CD4-positive, alpha-beta memory T cell (primary cell): Measurements from ENCODE around the gene IFT122. TPM values are rescaled to one million over a fixed set of nuclear protein-coding genes. Genes with fewer than 3 reads are reported as not detected.

Experiments used
- CTCF ChIA-PET: fragments of 350-600 bp; sonication (Branson Sonifier 250); formaldehyde crosslinking; loops from one replicate; lab custom pipeline; 2021; ENCODE audit warnings: inconsistent platforms; ENCODE audit not compliant: partially characterized antibody; lab: Charles Lee
- POLR2A ChIA-PET: fragments of 350-600 bp; sonication (Branson Sonifier 250); formaldehyde crosslinking; loops from one replicate; lab custom pipeline; 2021; ENCODE audit not compliant: partially characterized antibody; lab: Charles Lee
- DNase-seq, 5 donors: peaks; one replicate each; pipeline versions ENCODE4 v3.0.0 to v3.0.0-alpha.2; 2020 to 2022; ENCODE audit warnings: mixed read lengths in 1 of 5
- H3K27ac ChIP-seq: one replicate; pipeline ENCODE4 v1.7.0; 2013; ENCODE audit warnings: low read depth, low read length
- H3K27me3 ChIP-seq: 2 replicates; pipeline ENCODE4 v1.7.0; 2013; ENCODE audit warnings: mild to moderate bottlenecking, low read length, moderate library complexity; ENCODE audit not compliant: insufficient read depth
- H3K36me3 ChIP-seq: 2 replicates; pipeline ENCODE4 v1.7.0; 2013; ENCODE audit warnings: mild to moderate bottlenecking, low read length, moderate library complexity; ENCODE audit not compliant: insufficient read depth
- H3K4me1 ChIP-seq: 2 replicates; pipeline ENCODE4 v1.7.0; 2013; ENCODE audit warnings: mild to moderate bottlenecking, low read length, moderate library complexity; ENCODE audit not compliant: insufficient read depth
- H3K4me3 ChIP-seq, 2 donors: one replicate each; pipeline ENCODE4 v1.7.0; 2013; ENCODE audit warnings: low read length in 2 of 2, mild to moderate bottlenecking in 1 of 2
- H3K9me3 ChIP-seq, 2 donors: one replicate each; pipeline ENCODE4 v1.7.0; 2013; ENCODE audit warnings: low read length in 2 of 2, control low read depth in 1 of 2; ENCODE audit not compliant: control insufficient read depth in 1 of 2
- H3K27ac Mint-ChIP-seq, 7 donors: one replicate each; pipeline ENCODE4 v1.8.0; 2020 to 2021; ENCODE audit warnings: mixed read lengths in 7 of 7, mild to moderate bottlenecking in 6 of 7, inconsistent platforms in 3 of 7, moderate library complexity in 3 of 7
- H3K27me3 Mint-ChIP-seq, 2 donors: one replicate each; pipeline ENCODE4 v1.8.0; 2020 to 2021; ENCODE audit warnings: mixed read lengths in 2 of 2
- H3K36me3 Mint-ChIP-seq, 2 donors: one replicate each; pipeline ENCODE4 v1.8.0; 2020 to 2021; ENCODE audit warnings: mixed read lengths in 2 of 2, inconsistent platforms in 1 of 2, mild to moderate bottlenecking in 1 of 2
- H3K4me1 Mint-ChIP-seq, 4 donors: one replicate each; pipeline ENCODE4 v1.8.0; 2020 to 2021; ENCODE audit warnings: mixed read lengths in 4 of 4, mild to moderate bottlenecking in 1 of 4
- H3K4me3 Mint-ChIP-seq, 8 donors: one replicate each; pipeline ENCODE4 v1.8.0; 2020 to 2021; ENCODE audit warnings: mixed read lengths in 8 of 8, mild to moderate bottlenecking in 7 of 8, moderate library complexity in 6 of 8, inconsistent platforms in 3 of 8
- H3K9me3 Mint-ChIP-seq, 8 donors: one replicate each; pipeline ENCODE4 v1.8.0; 2020 to 2021; ENCODE audit warnings: mixed read lengths in 8 of 8, mild to moderate bottlenecking in 5 of 8, inconsistent platforms in 3 of 8, moderate library complexity in 1 of 8
- intact Hi-C: fragments of 100-400 bp; cut with micrococcal nuclease; formaldehyde crosslinking; loops from one replicate; pipeline ENCODE4 v1.15.1; 2023
- polyA plus RNA-seq, 2 donors: library from polyadenylated mRNA; unstranded; fragments of 300-500 nt; fragmentation: Illumina TruSeq; gene quantifications; one replicate each; pipeline ENCODE4 v1.2.3, GENCODE V29; 2021
- total RNA-seq, 2 experiments: library from RNA; stranded (reverse); gene quantifications; one replicate each; pipeline ENCODE4 v1.2.3, GENCODE V29; 2021

The IFT122 gene
- total and polyA plus RNA-seq, 4 experiments from 2014 or later, result 5.3 to 21.8 (median 12.9) TPM

DNA sequence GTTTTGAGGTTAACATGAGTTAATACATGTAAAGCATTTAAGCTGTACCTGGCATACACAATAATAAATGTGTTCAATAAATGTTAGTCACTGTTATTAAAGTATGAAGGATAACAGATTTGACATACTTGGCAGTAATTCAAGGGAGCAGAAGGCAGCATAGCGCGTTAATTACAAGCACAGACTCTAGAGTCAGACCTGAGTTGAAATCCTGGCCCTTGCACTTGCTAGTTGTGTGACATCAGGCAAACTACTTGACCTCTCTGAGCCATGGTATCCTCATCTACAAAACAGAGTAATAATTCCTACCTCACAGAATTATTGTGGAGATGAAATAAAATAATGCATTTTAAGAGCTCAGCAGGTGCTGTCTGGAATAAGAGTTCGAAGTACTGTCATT, 5.4 kb downstream of the IFT122 start:
- Mint-ChIP-seq H3K4me1 (peaks cover 24 to 36% (median 31%) of the 10 kb centered on the region in 4 donors), H3K36me3 (peaks cover 0 to 13% of the 10 kb centered on the region in 2 donors), H3K27ac (peak overlapping the region in 1 of 7 donors; percentile 46), H3K9me3 (peaks cover 0 to 3% (median 0%) of the 10 kb centered on the region in 8 donors), H3K27me3 (no peaks in the 10 kb centered on the region), H3K4me3 (no peak overlapping the region)
- POLR2A ChIA-PET, result no interaction called here
- no peak for DNase-seq
- H3K27ac ChIP-seq, result no peak overlapping the region
- H3K4me1 ChIP-seq, result peaks cover 34% of the 10 kb centered on the region
- H3K9me3 ChIP-seq, result no peaks in the 10 kb centered on the region
- no peaks in the 10 kb centered on the region for H3K36me3 ChIP-seq
- no peaks in the 10 kb centered on the region for H3K27me3 ChIP-seq
- CTCF ChIA-PET, result interaction anchor here (0.9 to 1.7 kb wide), 2 partner anchors 10 to 46 kb away, joined by 3 to 4 read pairs; no protein-coding TSS in a partner anchor
- no peak overlapping the region for H3K4me3 ChIP-seq
- intact Hi-C loops, result no loop called here

DNA sequence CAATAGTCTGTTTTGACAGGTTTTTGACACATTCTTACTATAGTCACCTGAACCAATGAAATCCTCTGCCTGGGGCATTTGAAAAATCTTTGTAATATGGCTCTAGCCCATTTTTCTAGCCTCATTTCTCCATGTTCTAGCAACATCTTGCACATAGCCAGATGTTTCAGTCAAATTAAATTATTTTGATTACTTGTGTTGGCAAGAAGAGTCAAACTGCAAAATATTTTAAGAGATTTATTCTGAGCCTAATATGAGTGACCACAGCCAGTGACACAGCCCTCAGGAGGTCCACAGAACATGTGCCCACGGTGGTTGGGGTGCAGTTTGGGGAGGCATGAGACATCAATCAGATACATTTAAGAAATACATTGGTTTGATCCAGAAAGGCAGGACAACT, 6.9 kb downstream of the IFT122 start:
- Histone ChIP-seq H3K36me3 (no peaks in the 10 kb centered on the region), H3K4me3 (no peak overlapping the region), H3K4me1 (peaks cover 20% of the 10 kb centered on the region), H3K27me3 (no peaks in the 10 kb centered on the region), H3K27ac (no peak overlapping the region), H3K9me3 (no peaks in the 10 kb centered on the region)
- ChIA-PET CTCF (interaction anchor here (1.7 kb wide), 1 partner anchor 9 kb away, joined by 3 read pairs; no protein-coding TSS in a partner anchor), POLR2A (no interaction called here)
- H3K4me3 Mint-ChIP-seq, result no peak overlapping the region
- H3K27ac Mint-ChIP-seq, result peak overlapping the region in 1 of 7 donors; percentile 12
- no peak for DNase-seq
- no peaks in the 10 kb centered on the region for H3K9me3 Mint-ChIP-seq
- intact Hi-C loops, result no loop called here
- peaks cover 4 to 18% of the 10 kb centered on the region in 2 donors for H3K36me3 Mint-ChIP-seq
- no peaks in the 10 kb centered on the region for H3K27me3 Mint-ChIP-seq
- peaks cover 17 to 22% (median 17%) of the 10 kb centered on the region in 4 donors for H3K4me1 Mint-ChIP-seq

DNA sequence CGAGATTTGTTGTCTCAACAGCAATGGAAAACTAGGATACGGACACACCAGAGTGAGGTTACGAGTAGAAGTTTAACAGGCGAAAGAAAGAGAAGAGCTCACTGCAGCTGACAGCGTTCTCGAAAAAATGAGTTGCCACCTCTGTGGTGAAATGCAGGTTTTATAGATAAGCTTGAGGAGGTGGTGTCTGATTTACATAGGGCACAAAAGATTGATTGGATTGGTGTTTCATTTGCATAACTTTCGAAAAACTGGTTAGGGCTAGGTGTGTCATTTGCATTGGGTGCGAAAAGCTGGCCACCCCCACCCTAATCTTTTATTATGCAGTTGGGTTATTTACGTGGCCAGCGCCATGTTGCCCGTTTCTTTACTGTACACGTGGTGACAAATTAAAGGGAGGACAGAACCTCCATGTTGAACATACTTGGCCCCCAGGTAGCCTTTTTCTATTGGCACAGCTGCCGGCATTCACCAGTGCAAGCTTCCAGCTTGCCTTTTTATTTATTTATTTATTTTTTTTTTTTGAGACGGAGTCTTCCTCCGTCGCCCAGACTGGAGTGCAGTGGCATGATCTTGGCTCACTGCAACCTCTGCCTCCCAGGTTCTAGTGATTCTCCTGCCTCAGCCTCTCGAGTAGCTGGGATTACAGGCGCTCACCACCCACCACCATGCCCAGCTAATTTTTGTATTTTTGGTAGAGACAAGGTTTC, 8.3 kb downstream of the IFT122 start:
- Histone ChIP-seq H3K36me3 (no peaks in the 10 kb centered on the region), H3K9me3 (no peaks in the 10 kb centered on the region), H3K27me3 (no peaks in the 10 kb centered on the region), H3K4me1 (peaks cover 6% of the 10 kb centered on the region), H3K4me3 (no peak overlapping the region), H3K27ac (no peak overlapping the region)
- Mint-ChIP-seq H3K4me1 (peaks cover 3 to 9% (median 8%) of the 10 kb centered on the region in 4 donors), H3K36me3 (peaks cover 17 to 32% of the 10 kb centered on the region in 2 donors), H3K4me3 (no peak overlapping the region), H3K27ac (no peak overlapping the region), H3K27me3 (no peaks in the 10 kb centered on the region), H3K9me3 (no peaks in the 10 kb centered on the region)
- intact Hi-C loops, result no loop called here
- CTCF ChIA-PET, result no interaction called here
- POLR2A ChIA-PET, result no interaction called here
- DNase-seq, result no peak

DNA sequence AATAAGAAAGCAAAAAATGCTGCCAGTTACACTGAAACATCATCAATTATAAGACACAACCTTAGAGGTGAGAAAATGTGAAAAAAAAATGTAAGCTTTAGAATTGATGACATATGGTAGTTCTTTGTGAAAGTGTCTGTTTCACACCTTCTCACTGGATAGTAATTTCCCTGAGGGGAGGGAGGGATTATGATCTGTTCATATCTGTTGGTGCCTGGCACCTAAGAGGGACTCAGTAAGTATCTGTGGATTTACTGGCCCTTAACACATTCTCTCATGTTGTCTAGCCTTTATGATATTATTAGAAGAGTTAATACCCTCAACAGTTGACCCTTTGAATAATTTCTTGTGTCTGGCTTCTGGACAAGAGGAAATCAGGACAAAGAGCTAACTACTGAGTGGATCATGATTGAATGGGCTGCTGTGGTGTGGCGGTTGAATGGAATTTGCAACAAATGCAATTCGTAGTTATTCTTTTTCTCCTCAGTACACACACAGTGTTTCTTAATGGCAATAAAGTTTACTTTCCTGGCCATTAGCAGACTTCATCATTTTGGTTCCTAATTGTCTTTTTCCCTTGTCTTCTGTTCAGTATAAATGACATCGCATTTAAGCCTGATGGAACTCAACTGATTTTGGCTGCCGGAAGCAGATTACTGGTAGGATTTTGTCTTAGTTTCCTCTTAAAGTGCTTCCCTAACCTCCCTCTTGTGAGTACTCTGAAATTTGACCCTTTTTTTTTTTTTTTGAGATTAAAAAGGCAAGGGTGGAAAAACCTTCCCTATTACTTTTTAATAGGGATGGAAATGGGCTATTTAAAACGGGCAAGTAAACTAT, 9.5 kb downstream of the IFT122 start:
- Mint-ChIP-seq H3K4me1 (peaks cover 0 to 4% (median 4%) of the 10 kb centered on the region in 4 donors), H3K9me3 (no peaks in the 10 kb centered on the region), H3K36me3 (peaks cover 19 to 38% of the 10 kb centered on the region in 2 donors), H3K27me3 (no peaks in the 10 kb centered on the region), H3K4me3 (no peak overlapping the region), H3K27ac (no peak overlapping the region)
- no peaks in the 10 kb centered on the region for H3K27me3 ChIP-seq
- ChIA-PET POLR2A (interaction anchor here (1.3 kb wide), 1 partner anchor 10 kb away, joined by 4 read pairs; the partner anchor contains the start of genes IFT122 and MBD4), CTCF (no interaction called here)
- intact Hi-C loops, result no loop called here
- H3K36me3 ChIP-seq, result no peaks in the 10 kb centered on the region
- no peak overlapping the region for H3K27ac ChIP-seq
- H3K9me3 ChIP-seq, result no peaks in the 10 kb centered on the region
- H3K4me1 ChIP-seq, result no peaks in the 10 kb centered on the region
- no peak for DNase-seq
- H3K4me3 ChIP-seq, result no peak overlapping the region

DNA sequence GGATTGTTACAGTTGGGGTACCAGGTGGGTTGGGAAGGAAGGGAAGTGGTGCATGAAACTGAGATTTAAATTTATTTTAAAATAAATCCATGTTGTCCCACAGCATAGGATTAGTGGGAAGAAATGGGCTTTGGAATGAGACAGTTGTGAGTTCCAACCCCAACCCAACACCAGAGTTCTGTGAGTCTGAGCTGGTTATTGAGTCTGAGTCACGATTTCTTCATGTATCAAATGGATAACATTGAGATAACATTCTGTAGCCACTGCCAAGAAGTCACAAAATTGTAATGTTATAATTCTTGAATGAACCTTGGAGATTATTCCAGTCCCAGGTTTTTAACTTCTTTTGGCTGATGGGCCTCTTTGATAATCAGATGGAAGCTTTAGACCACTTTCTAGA, 13.7 kb downstream of the IFT122 start:
- H3K36me3 ChIP-seq, result no peaks in the 10 kb centered on the region
- POLR2A ChIA-PET, result no interaction called here
- Mint-ChIP-seq H3K27me3 (no peaks in the 10 kb centered on the region), H3K36me3 (peaks cover 24 to 53% of the 10 kb centered on the region in 2 donors), H3K27ac (no peak overlapping the region), H3K9me3 (no peaks in the 10 kb centered on the region), H3K4me1 (peaks cover 0 to 8% (median 3%) of the 10 kb centered on the region in 4 donors), H3K4me3 (no peak overlapping the region)
- no peaks in the 10 kb centered on the region for H3K4me1 ChIP-seq
- H3K4me3 ChIP-seq, result no peak overlapping the region
- no peaks in the 10 kb centered on the region for H3K27me3 ChIP-seq
- no peaks in the 10 kb centered on the region for H3K9me3 ChIP-seq
- intact Hi-C loops, result no loop called here
- no peak for DNase-seq
- H3K27ac ChIP-seq, result no peak overlapping the region
- CTCF ChIA-PET, result interaction anchor here (0.8 kb wide), 1 partner anchor 33 kb away, joined by 3 read pairs; no protein-coding TSS in a partner anchor

DNA sequence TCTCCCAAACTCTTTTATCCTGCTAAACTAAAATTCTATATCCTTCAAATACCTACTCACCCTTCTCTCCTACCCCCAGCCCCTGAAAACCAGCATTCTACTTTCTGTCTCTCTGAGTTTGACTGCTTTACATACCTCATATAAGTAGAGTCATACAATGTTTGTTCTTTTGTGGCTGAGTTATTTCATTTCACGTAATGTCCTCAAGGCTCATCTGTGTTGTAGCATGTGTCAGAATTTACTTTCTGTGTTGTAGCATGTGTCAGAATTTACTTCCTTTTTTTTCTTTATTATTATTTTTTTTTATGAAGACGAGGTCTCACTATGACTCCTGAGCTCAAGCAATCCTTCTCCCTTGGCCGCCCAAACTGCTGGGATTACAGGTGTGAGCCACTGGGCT, 20.1 kb downstream of the IFT122 start:
- Histone ChIP-seq H3K36me3 (no peaks in the 10 kb centered on the region), H3K27ac (no peak overlapping the region), H3K9me3 (no peaks in the 10 kb centered on the region), H3K27me3 (no peaks in the 10 kb centered on the region), H3K4me3 (no peak overlapping the region), H3K4me1 (no peaks in the 10 kb centered on the region)
- Mint-ChIP-seq H3K4me3 (no peak overlapping the region), H3K27ac (peak overlapping the region in 5 of 7 donors; percentile 10 to 94 (median 48)), H3K9me3 (peaks cover 0 to 2% (median 0%) of the 10 kb centered on the region in 8 donors), H3K36me3 (peaks cover 15 to 28% of the 10 kb centered on the region in 2 donors), H3K27me3 (no peaks in the 10 kb centered on the region), H3K4me1 (peaks cover 0 to 14% (median 2%) of the 10 kb centered on the region in 4 donors)
- POLR2A ChIA-PET, result no interaction called here
- CTCF ChIA-PET, result no interaction called here
- DNase-seq, result no peak
- intact Hi-C loops, result no loop called here

DNA sequence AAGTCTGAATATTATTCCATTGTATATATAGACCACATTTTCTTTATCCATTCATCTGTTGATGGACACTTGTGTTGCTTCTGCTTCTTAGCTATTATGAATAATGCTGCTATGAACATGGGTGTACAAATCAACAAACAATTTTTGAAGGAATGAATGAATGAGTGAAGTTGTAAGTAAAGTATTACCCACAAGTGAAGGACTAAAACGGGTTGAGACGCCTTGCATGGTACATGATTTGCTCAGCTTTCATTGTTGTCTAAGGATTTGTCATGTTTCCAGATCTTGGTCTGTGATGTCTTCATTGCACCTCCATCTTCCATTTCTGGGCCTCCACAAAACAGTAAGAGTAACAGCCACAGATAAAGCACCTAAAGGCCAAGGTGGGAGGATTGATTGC, 20.5 kb downstream of the IFT122 start:
- peaks cover 0 to 14% (median 2%) of the 10 kb centered on the region in 4 donors for H3K4me1 Mint-ChIP-seq
- no peak overlapping the region for H3K27ac ChIP-seq
- ChIA-PET POLR2A (no interaction called here), CTCF (no interaction called here)
- intact Hi-C loops, result no loop called here
- peak overlapping the region in 1 of 7 donors; percentile 15 for H3K27ac Mint-ChIP-seq
- no peak overlapping the region for H3K4me3 ChIP-seq
- peaks cover 15 to 27% of the 10 kb centered on the region in 2 donors for H3K36me3 Mint-ChIP-seq
- H3K4me1 ChIP-seq, result no peaks in the 10 kb centered on the region
- no peaks in the 10 kb centered on the region for H3K36me3 ChIP-seq
- peaks cover 0 to 2% (median 0%) of the 10 kb centered on the region in 8 donors for H3K9me3 Mint-ChIP-seq
- no peak for DNase-seq
- no peaks in the 10 kb centered on the region for H3K27me3 Mint-ChIP-seq
- H3K27me3 ChIP-seq, result no peaks in the 10 kb centered on the region
- no peaks in the 10 kb centered on the region for H3K9me3 ChIP-seq
- no peak overlapping the region for H3K4me3 Mint-ChIP-seq
